GOT3 (cell line): Measurements from ENCODE around the gene SIK2.
"Not testable (repeated sequence)": the region's sequence is repeated elsewhere in the genome, so short reads cannot be mapped to it uniquely, and the experiment has no call there.

ENCODE experiments used
- DNase-seq: peaks from one replicate; lab custom pipeline; 2025; ENCODE audit warnings: mixed read lengths; lab: John Stamatoyannopoulos, UW

SIK2 gene

DNA sequence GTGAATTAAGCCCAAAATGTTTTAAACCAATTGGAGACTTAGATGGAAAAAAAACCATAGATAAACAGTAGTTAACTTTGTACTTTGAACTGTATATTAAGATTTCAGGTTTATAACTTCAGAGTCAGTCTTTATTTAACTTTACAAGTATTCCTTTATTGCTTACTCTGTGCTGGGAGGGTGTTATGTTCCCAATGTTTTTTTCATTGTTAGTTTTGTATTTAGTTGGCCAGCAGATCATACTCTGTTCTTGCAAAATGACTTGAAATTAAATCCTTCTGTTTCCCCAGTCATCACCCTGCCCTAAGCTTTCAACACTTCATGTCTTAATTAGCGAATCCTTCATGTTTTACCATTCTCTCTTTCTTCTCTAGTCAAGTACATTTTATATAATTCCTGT is 25.3 kb downstream of the SIK2 start:
- DNase-seq: no peak

DNA sequence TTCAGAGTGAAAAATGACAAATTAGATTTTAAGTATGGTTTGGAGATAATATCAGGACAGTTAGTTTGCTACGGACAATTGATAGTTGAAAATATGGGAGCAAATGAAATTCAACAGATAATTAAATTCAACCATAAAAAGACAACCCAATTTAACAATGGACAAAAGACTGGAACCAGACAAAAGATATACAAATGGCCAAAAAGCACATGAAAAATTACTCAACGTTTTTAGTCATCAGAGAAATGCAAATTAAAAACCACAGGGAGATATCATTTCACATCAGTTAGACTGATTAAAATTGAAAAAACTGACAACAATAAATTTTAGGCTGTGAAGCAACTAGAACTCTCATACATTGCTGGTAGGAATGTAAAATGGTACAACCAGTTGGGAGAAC is 27.2 kb downstream of the SIK2 start:
- DNase-seq: no peak

DNA sequence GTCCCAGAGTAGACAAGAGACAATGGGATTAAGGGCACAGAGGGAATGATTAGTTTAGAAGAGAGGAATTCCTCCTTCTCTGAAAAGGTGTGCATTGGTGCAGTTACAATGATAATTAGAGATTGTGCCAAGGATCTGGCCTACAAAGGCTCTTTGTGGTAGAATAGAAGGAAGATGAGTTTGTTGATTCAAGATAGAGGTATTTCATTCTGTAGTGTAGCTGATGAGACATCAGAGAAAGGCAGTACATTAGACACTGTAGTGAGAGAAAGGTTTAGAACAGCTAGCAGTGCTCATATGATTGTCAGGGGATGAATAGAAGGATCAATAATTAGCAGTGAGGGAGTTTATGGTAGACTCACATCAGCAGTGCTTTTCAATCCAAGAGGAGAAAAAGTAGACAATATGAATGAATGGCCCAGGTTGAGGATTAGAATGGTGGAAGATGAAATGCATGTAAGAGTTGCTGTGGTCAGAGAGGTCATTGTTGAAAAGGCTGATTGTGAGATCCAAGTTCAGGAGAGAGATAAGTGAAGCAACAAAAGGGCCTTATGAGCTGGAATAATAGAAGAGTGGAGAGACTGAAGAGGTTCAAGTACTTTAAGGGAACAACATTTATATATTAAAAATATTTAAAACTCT is 28.9 kb downstream of the SIK2 start:
- DNase-seq: no peak

DNA sequence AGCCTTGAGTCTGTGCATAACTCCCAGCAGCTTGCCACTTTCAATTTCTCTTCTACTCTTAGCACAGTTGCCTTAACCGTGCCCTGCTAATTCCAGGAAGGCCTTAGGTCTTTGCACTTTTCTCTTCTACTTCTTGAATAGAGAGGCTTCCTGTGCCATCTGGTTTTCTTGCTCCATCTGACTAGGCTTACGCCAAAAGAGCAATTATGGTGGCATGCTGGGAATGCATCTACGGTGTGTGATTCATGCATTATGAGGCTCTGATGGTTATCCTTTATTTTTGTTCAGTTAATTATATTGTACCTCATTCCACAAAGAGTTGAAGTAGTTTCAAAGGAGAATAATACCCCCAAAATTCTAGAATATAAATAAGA is 29.4 kb downstream of the SIK2 start:
- no peak for DNase-seq

DNA sequence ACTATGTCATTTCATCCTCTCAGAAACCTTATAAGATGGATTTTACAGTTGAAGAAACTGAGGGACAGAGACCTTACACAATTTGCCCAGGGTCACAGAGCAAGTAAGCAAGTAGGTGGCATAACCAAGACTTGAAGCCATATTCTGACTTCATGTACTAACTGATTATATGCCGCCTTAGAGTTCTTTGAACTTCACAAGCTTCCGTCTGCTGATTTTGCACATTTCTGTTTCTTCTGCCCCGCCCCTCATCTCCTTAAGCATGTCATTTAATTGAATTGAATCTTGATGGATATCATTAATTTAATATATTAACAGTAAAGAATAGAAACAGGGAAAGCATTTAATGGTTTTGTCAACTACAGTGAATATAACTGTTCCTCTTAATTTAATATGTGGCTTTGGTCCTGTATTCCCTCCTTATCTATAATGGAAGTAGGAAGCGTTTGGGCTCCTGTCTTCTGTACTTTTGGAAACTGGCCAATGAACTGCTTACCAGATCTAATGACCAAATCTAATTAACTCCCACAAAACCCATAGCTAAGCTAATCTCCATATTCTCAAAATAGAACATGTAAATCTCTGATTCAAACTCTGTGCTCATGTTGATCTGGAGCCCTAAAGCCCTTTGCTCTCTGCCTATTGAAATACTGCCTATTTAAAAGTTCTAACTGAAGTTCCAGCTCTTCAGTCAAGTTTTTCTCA is 30.4 kb downstream of the SIK2 start:
- DNase-seq: no peak

DNA sequence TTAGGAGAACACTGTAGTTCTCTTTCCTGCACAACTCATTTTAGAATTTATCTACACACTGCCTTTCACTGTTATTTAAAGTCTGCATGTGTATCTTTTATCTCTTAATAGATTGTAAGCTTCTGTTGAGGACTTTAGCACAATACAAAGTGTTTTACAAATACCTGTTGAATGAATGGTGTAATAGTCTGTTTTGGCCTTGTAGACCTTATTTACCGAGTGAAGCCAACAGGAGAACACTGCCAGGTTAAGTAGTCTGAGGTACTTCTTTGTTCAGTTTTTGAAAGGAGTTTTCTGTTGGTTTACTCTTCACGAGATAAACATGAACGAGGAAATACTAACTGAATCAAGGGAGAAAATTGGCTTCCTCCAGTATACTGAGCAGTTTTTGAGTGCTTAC is 31.0 kb downstream of the SIK2 start:
- DNase-seq: no peak

DNA sequence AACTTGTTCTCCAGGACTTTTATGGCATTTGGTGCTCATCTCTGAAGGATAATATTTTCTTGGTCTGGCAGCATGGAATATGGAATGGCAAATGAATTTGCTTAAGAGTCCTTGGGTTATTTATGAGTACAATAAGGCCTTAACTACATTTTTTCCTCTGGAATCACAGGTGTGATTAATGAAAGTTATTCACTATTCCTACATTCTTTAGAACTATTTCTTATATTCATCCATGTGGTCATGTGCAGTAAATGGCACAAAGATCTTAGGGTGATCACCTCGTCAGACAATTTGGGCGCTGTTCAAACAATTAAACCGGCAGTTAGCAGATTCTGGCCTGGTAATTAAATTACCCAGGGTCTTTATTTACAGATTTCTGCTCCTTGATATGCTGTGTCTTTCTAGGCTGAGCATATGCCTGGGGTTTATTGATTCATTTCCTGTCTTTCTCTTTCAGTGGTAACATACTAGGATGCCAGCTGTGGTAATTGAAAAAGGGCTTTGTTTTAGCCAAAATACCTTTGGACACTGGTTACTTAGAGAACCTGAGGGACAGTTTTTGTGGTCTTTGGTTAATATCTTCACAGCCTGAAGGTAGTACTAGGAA is 31.6 kb downstream of the SIK2 start:
- no peak for DNase-seq

DNA sequence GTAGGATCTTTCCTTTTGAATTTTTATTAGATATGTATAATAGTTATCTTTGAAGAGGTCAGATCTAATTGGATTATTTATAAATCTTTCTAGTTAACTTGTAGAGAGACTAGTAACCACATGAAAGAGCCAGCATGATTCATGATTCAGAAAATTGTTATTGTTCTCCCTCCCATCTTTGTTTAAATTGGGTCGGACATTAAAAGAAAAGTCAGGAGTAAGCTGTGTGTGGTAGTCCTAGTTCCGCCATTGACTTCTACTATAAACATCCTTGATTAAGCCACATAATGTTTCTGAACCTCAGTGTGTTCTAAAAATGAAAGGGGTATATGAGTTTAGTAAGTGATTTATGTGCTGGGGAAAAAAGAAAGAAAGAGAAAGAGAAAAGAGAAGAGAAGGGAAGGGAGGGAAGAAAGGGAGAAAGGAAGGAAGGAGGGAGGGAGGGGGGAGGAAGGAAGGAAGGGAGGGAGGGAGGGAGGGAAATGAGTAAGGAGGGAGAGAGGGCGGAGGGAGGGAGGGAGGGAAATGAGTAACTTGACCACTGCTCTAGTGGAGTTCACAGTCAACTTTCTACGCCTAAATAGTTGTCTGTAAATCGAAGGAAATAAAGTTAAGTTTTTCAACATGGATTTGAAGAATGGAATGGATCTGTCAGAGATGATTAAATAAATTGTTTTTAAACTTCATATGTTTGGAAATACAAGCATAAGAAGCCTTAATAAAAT is 32.9 kb downstream of the SIK2 start:
- DNase-seq: no peak

DNA sequence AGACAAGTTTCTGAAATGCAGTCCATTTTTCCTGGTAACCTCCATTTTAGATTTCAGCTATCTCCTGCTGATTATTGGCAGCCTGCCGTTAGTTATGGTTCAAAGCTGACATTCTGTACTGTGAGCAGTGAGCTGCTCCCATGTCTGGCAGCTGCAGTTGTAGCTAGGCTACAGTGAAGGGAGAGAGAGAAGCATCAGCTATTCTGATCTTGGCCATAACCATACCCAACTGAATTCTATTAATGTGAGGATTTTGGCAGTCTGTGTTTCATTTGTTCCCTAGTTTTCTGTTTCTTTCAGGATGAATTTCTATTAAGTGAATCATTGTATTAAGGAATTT is 33.4 kb downstream of the SIK2 start:
- no peak for DNase-seq

DNA sequence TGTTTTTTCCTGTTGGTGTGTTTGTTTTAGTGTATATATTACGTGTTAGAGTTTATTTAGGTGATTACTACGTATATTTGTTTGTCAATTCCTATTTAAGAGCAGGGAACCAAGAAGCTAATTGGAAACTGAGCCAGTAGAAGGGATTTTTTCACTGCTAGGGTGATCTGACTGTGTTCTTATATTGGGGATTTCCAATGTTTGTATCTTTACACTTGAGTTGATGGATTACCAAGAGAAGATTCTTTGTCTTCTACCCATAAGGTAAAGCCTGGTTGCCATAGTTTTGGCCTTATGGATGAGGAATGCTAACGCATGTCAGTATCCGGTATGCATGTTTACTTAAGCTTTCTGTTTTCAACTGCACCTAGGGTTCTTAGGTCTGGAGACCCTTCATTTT is 35.6 kb downstream of the SIK2 start:
- no peak for DNase-seq

DNA sequence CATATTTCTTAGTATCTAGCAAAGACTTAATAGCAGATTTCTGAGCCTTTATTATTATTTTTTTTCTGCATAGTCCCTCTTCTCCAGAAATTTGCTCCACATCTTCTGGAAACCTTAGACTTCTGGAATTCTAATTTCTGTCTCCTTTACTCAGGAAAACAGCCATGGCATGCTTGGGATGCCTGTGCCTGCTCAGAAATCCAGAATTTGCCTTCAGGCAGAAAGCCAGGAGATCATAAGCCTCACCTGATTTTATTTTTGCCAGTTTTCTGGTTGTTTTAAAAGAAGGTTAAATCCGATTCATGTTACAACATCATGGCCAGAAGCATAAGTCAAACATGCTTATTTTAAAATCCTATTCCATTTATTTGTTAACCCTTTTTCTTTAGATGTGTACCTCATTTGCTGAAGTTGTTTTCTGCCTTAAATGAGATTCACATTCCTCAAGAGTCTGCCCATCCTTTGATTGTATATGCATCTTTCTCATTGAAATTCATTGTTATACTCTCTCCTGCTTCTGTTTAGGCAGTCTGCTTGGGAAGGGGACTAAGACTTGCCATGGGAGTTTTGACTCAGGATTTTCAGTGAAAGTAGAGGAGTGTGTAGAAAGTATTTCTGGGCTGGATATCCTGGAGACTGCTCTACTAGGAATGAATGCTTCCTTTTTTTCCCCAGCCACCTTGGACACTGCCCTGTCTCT is 37.1 kb downstream of the SIK2 start:
- no peak for DNase-seq

DNA sequence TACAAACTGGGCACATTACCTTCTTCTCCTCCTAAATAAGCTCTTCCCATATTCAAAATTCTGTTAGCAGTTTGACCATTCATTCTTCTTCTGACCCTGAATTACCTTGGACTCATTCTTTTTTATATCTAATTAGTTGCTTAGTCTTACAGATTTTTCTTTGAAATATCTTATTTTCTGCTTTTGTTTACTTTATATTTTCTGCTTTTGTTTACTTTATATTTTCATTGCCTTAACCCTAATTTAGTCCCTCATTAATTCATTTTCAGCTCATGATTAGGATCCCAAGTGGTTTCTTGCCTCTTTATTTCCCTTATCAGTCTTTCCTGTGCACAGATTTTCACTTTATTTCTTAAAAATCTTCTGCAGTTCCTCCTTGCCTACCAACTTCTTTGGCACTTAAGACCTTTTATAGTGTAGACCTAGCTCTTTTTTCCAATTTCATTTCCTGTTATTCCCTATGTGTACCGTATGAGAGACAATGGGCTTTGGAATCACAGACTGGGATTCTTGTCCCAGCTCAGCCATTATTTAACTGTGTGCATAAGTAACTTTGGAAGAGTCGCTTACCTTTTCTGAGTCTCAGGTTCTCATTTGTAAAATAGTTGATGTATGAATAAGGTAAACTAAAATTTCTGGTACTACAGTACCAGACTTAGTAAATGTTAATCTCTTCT is 39.2 kb downstream of the SIK2 start:
- no peak for DNase-seq

DNA sequence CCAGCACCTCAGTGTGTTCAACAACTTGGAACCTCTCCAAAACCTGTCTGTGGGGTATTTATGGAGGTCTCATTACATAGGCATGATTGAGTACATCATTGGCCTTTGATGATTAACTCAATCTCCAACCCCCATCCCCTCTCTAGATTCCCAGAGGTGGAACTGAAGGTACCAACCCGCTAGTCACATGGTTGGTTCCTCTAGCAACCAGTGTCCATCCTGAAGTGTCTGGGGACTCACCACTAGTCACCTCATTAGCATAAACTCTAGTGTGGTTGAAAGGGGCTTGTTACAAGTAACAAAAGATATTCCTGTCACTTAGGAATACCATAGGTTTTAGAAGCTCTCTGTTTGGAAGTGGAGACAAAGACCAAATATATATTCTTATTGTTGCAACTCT is 40.3 kb downstream of the SIK2 start:
- DNase-seq: no peak

DNA sequence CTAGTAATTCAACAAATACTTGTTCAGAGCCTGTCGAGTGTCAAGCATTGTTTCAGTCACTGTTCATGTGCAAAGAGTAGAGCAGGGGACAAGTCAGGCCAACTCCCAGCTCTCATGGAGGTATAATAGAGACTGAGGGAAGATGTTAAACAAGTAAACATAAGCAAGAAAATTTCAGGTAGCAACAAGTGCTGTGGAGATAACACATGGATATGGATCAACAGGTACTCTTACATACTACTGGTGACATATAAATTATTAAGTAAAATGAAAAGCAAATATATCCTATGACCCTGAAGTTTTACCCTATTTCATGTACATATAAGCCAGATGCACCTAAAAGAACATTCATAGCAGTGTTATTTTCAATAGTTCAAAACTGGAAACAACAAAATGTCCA is 42.7 kb downstream of the SIK2 start:
- DNase-seq: no peak

DNA sequence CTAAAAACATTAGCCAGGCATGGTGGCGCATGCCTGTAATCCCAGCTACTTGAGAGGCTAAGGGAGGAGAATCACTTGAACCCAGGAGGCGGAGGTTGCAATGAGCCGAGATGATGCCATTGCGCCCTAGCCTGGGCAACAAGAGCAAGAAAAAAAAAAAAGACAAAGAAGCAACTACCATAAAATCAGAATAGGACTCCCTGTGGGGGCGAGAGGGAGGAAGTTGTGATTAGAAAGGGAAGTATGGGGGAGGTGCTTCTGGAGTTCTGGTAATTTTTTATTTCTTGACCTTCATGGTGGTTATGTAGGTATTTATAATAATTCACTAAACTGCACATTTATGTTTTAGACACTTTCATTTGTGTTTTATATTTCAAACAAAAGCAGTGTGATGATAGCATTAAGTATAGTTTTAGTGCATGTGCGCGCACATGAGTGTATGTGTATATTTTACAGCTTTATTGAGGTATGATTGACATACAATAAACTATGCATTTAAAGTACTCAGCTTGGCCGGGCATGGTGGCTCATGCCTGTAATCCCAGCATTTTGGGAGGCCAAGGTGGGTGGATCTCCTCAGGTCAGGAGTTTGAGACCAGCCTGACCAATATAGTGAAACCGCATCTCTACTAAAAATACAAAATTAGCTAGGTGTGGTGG is 43.5 kb downstream of the SIK2 start:
- no peak for DNase-seq

DNA sequence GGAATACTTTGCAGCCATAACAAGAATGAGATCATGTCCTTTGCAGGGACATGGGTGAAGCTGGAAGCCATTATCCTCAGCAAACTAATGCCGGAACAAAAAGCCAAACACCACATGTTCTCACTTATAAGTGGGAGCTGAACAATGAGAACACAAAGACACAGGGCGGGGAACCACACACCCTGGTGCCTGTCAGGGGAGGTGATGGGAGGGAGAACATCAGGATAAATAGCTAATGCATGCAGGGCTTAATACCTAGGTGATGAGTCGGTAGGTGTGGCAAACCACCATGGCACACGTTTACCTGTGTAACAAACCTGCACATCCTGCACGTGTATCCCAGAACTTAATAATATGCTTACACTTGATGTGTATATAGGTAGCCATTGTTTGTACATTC is 49.1 kb downstream of the SIK2 start:
- DNase-seq: not testable (repeated sequence)

DNA sequence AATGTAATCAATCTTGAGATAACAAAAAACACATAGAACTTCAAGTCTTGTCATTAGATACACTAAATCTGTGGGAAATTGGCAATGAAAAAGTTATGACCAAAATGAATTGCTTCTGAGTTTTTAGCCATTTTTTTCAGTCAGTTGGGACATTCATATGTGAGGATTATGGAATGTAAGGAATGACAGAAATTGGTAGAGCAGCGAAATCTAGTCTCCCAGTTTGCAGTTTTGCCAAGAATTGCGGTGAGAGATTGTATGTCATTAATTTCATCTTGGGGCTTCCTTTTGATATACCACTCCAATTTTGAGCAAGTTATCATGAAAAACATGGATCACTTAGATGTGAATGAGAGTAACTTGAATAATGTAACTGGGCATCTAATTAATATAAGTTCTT is 49.9 kb downstream of the SIK2 start:
- no peak for DNase-seq

DNA sequence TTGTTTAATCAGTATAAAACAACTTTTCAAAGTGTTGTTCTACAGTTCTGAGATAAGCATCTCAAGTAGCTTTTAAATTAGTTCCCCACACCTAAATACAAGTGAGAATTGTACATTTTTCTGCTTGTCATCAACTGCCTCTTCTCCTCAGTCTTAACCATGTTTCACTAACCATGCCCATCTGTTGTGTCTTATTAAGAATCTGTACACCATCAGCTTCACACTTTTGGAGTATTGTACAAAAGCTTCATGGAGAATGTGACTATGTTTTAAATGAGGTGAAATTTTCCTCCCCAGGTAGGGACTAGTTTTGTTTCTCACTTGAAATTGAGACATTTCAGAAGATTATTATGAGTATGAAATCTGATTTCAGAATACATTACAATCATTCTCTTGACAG is 52.4 kb downstream of the SIK2 start:
- DNase-seq: no peak

DNA sequence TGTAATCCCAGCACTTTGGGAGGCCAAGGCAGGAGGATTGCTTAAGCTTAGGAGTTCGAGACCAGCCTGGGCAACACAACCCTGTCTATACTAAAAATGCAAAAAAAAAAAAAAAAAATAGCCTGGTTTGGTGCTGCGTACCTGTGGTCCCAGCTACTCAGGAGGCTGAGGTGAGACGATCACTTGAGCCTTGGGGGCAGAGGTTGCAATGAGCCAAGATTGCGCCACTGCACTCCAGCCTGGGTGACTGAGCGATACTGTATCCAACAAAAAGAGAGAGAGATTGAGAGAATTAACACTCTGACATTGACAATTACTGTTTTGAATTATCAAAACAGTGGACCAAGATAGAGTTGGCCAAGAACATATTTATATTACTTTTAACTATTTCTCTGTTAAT is 53.7 kb downstream of the SIK2 start:
- no peak for DNase-seq

DNA sequence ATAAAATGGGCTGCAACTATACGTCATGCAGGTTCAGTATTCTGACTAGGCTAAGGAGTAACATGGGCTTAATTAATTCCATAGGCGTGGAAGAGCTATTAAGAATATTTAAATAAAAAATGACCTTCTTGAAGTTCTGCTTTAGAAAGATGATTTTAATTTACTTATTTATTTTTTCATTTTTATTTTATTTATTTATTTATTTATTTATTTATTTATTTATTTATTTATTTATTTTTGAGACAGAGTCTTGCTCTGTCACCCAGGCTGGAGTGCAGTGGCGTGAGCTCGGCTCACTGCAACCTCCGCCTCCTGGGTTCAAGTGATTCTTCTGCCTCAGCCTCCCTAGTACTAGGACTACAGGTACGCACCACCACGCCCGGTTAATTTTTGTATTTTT is 55.7 kb downstream of the SIK2 start:
- not testable (repeated sequence) for DNase-seq

DNA sequence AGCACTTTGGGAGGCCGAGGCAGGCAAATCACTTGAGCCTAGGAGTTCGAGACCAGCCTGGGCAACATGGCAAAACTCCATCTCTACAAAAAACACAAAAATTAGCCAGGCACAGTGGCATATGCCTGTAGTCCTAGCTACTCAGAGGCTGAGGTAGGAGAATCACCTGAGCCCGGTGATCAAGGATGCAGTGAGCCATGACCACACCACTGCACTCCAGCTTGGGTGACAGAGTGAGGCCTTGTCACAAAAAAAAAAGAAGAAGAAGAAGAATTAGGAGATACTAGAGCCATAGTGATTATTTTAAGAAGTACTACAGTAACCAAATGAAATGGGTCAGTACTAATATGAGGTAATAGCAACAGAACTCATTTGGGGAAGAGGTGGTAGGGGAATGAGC is 56.2 kb downstream of the SIK2 start:
- not testable (repeated sequence) for DNase-seq
